HL-60 (cell line): Measurements from ENCODE around the gene KRCC1.
"Not testable (repeated sequence)": the region's sequence is repeated elsewhere in the genome, so short reads cannot be mapped to it uniquely, and the experiment has no call there.

Source experiments
- DNase-seq, 2 experiments: peaks; one replicate each; pipeline ENCODE4 v3.0.0-alpha.2; 2010 to 2020; ENCODE audit warnings: low read depth in 1 of 2, low spot score in 1 of 2
- H3K27ac ChIP-seq: fragments of 250-450 bp; sonication (Bioruptor Pico); replicated peaks from 2 replicates; pipeline ENCODE4 v1.5.1; 2020; ENCODE audit warnings: mild to moderate bottlenecking, moderate library complexity
- H3K27me3 ChIP-seq: fragments of 250-450 bp; sonication (Bioruptor Pico); 2 replicates; pipeline ENCODE4 v1.5.1; 2021; ENCODE audit warnings: mild to moderate bottlenecking, moderate library complexity; ENCODE audit not compliant: insufficient read depth, poor library complexity, severe bottlenecking
- H3K4me3 ChIP-seq: replicated peaks from 2 replicates; pipeline ENCODE4 v1.5.1; 2011; ENCODE audit warnings: mild to moderate bottlenecking, control low read depth, low read length; ENCODE audit not compliant: insufficient read depth
- CTCF ChIP-seq: IDR thresholded peaks from one replicate; pipeline ENCODE4 v1.5.1; 2011; ENCODE audit warnings: low read length, control low read depth, inconsistent platforms; ENCODE audit not compliant: insufficient read depth
- GABPA ChIP-seq: IDR thresholded peaks from 2 replicates; pipeline ENCODE4 v1.6.1; 2012; ENCODE audit warnings: low read depth
- POLR2AphosphoS5 ChIP-seq: IDR thresholded peaks from 2 replicates; pipeline ENCODE4 v1.6.1; 2012; ENCODE audit warnings: low read depth
- REST ChIP-seq: IDR thresholded peaks from 2 replicates; pipeline ENCODE4 v1.6.1; 2012; ENCODE audit warnings: low read depth; ENCODE audit not compliant: insufficient replicate concordance
- SPI1 ChIP-seq: IDR thresholded peaks from 2 replicates; pipeline ENCODE4 v1.6.1; 2012; ENCODE audit warnings: low read depth, mild to moderate bottlenecking, borderline replicate concordance

KRCC1 gene

GRCh38 chr2:88018909-88019308 lies 36.7 kb downstream of the KRCC1 start:
- no peak for TF ChIP-seq GABPA
- no peak for TF ChIP-seq SPI1
- TF ChIP-seq POLR2AphosphoS5, result no peak
- TF ChIP-seq REST, result no peak
- no peak for TF ChIP-seq CTCF
- no peak for DNase-seq
- H3K4me3 ChIP-seq, result no peak overlapping the region
- H3K27ac ChIP-seq, result no peak overlapping the region
- no peaks in the 10 kb centered on the region for H3K27me3 ChIP-seq

GRCh38 chr2:88018077-88018805 lies 37.3 kb downstream of the KRCC1 start:
- H3K4me3 ChIP-seq, DNase-seq, H3K27ac ChIP-seq, H3K27me3 ChIP-seq: not testable (repeated sequence)

- DNase-seq, H3K27me3 ChIP-seq, H3K4me3 ChIP-seq, H3K27ac ChIP-seq: not testable (repeated sequence)
Observed at GRCh38 chr2:88017780-88018038, 37.9 kb downstream of the KRCC1 start.

- peak overlapping the region; percentile 75 for H3K4me3 ChIP-seq
- no peaks in the 10 kb centered on the region for H3K27me3 ChIP-seq
- peak overlapping the region; percentile 96 for H3K27ac ChIP-seq
- no peak for TF ChIP-seq GABPA
- TF ChIP-seq CTCF, result no peak
- no peak for TF ChIP-seq SPI1
- no peak for TF ChIP-seq POLR2AphosphoS5
- TF ChIP-seq REST, result no peak
- DNase-seq, result peak; percentile 27 to 63
Observed at GRCh38 chr2:88016960-88017779, 38.4 kb downstream of the KRCC1 start.
